A673 (cell line): ENCODE measurements around the gene SYNE1. TPM values are rescaled to one million over a fixed set of nuclear protein-coding genes. Genes with fewer than 3 reads are reported as not detected.
"Not testable (repeated sequence)": the region's sequence is repeated elsewhere in the genome, so short reads cannot be mapped to it uniquely, and the experiment has no call there.

Source experiments
- BruUV-seq: library from RNA; stranded (reverse); fragments of 400-500 nt; replicated peaks from 2 replicates; lab custom pipeline; 2021; lab: Mats Ljungman, UMichigan
- CTCF ChIA-PET: fragments of 300-600 bp; sonication (Branson Sonifier 250); formaldehyde crosslinking; loops from one replicate; lab custom pipeline; 2022; ENCODE audit warnings: antibody characterized with exemption; lab: Charles Lee
- POLR2A ChIA-PET: fragments of 300-600 bp; sonication (Branson Sonifier 250); formaldehyde crosslinking; loops from one replicate; lab custom pipeline; 2022; ENCODE audit warnings: antibody characterized with exemption; ENCODE audit not compliant: low non-redundant PET; lab: Charles Lee
- DNase-seq: peaks from one replicate; pipeline ENCODE4 v3.0.0-alpha.2; 2015; ENCODE audit warnings: low spot score
- H3K27ac ChIP-seq: fragments of 200-600 bp; sonication (generic); 2 replicates; pipeline ENCODE4 v1.5.1; 2016; ENCODE audit warnings: mixed run types, low read depth, mild to moderate bottlenecking, mixed read lengths, antibody characterized with exemption, low read length; ENCODE audit not compliant: poor library complexity, severe bottlenecking
- H3K27me3 ChIP-seq: fragments of 200-600 bp; sonication (generic); replicated peaks from 2 replicates; pipeline ENCODE4 v1.6.1; 2017; ENCODE audit warnings: mixed run types, low read depth, mild to moderate bottlenecking, mixed read lengths, antibody characterized with exemption, low read length; ENCODE audit not compliant: insufficient read depth, poor library complexity
- H3K36me3 ChIP-seq: fragments of 200-600 bp; sonication (generic); 2 replicates; pipeline ENCODE4 v1.6.1; 2016; ENCODE audit warnings: mixed run types, mild to moderate bottlenecking, mixed read lengths, antibody characterized with exemption, low read length; ENCODE audit not compliant: insufficient read depth, poor library complexity, severe bottlenecking
- H3K4me1 ChIP-seq: fragments of 200-600 bp; sonication (generic); 2 replicates; pipeline ENCODE4 v1.6.1; 2017; ENCODE audit warnings: mixed run types, mild to moderate bottlenecking, mixed read lengths, antibody characterized with exemption, low read length; ENCODE audit not compliant: insufficient read depth, poor library complexity, severe bottlenecking
- H3K4me3 ChIP-seq: fragments of 200-600 bp; sonication (generic); 2 replicates; pipeline ENCODE4 v1.5.1; 2016; ENCODE audit warnings: low read depth, mixed run types, mild to moderate bottlenecking, mixed read lengths, low read length; ENCODE audit not compliant: poor library complexity, severe bottlenecking
- H3K9me3 ChIP-seq: fragments of 200-600 bp; sonication (generic); 2 replicates; pipeline ENCODE4 v1.6.1; 2016; ENCODE audit warnings: mixed run types, low read depth, mild to moderate bottlenecking, mixed read lengths, antibody characterized with exemption, low read length; ENCODE audit not compliant: poor library complexity, severe bottlenecking
- EZH2 ChIP-seq: fragments of 200-600 bp; sonication (generic); IDR thresholded peaks from 2 replicates; pipeline ENCODE4 v1.6.1; 2017; ENCODE audit warnings: borderline replicate concordance, low read depth, mild to moderate bottlenecking, mixed read lengths, antibody characterized with exemption, low read length; ENCODE audit not compliant: poor library complexity, severe bottlenecking
- intact Hi-C: fragments of 100-400 bp; cut with micrococcal nuclease; formaldehyde crosslinking; loops from one replicate; pipeline ENCODE4 v1.10.0; 2022; ENCODE audit not compliant: unreplicated experiment
- total RNA-seq: library from RNA; stranded (reverse); gene quantifications from 2 replicates; pipeline ENCODE4 v1.2.3, GENCODE V29; 2021
- TF ChIP-seq, protein P1 (sequence below): fragments of 300-800, 200-600 bp; sonication (generic); conservative IDR thresholded peaks from 2 replicates; pipeline ENCODE4 v1.5.1; 2017; ENCODE audit warnings: low read depth, mild to moderate bottlenecking, antibody characterized with exemption, low read length, moderate library complexity, mixed read lengths

SYNE1 gene
- total RNA-seq, 1 experiment from 2014 or later, result 12.1 TPM

- BruUV-seq, result no TSS peak
- TF ChIP-seq, protein P1, sequence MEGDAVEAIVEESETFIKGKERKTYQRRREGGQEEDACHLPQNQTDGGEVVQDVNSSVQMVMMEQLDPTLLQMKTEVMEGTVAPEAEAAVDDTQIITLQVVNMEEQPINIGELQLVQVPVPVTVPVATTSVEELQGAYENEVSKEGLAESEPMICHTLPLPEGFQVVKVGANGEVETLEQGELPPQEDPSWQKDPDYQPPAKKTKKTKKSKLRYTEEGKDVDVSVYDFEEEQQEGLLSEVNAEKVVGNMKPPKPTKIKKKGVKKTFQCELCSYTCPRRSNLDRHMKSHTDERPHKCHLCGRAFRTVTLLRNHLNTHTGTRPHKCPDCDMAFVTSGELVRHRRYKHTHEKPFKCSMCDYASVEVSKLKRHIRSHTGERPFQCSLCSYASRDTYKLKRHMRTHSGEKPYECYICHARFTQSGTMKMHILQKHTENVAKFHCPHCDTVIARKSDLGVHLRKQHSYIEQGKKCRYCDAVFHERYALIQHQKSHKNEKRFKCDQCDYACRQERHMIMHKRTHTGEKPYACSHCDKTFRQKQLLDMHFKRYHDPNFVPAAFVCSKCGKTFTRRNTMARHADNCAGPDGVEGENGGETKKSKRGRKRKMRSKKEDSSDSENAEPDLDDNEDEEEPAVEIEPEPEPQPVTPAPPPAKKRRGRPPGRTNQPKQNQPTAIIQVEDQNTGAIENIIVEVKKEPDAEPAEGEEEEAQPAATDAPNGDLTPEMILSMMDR, result no peak
- no peak for TF ChIP-seq EZH2
- Histone ChIP-seq H3K4me1 (no peaks in the 10 kb centered on the region), H3K27ac (no peak overlapping the region), H3K4me3 (no peak overlapping the region), H3K9me3 (no peaks in the 10 kb centered on the region), H3K36me3 (no peaks in the 10 kb centered on the region), H3K27me3 (no peaks in the 10 kb centered on the region)
- no peak for DNase-seq
- POLR2A ChIA-PET, result no interaction called here
- intact Hi-C loops, result loop anchor here (10.0 kb wide), 1 partner anchor 566 kb away; no protein-coding TSS in a partner anchor
- CTCF ChIA-PET, result no interaction called here
These were observed 306.2 kb downstream of the SYNE1 start for GRCh38 chr6:152330961-152331360.

DNA sequence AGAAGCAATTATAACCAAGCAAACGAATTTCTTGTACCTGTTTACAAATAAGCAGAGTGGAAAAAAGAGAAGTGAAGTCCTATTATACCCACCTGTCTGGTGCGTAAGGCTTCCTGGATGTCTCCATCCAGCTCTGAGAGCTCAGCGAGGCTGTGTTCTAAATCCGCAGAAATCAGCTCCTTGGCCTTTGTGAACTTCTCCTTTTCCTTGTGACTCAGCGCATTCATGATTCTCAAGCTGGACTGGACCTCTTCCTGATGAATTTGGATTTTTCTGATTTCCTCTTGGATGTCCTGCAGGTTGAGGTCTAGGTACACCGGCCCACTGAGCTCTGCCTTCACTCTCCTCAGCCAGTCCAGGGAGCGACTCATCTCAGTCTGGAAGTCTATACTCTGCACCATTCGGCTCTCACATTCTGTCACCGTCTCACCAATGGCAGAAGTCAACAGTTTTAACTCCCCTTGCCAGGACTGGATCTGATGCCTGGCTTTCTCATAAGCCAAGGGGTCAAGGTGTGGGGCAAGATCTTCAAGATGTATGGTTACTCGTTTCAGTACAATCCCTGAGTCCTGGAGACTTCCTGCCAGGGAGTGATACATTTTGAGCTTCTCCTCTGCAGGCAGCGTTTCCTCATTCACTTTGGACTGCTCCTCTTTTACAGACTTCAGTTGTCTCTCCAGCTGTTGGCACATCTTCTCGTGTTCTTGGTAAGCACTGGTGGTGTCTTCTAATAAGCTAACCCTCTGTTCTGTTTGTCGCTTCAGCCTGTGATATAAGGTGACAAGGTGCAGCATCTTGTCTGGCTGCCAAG, 307.3 kb downstream of the SYNE1 start:
- TF ChIP-seq, protein P1, result no peak
- no peak for TF ChIP-seq EZH2
- no peak overlapping the region for H3K4me3 ChIP-seq
- no peaks in the 10 kb centered on the region for H3K27me3 ChIP-seq
- CTCF ChIA-PET, result no interaction called here
- H3K4me1 ChIP-seq, result no peaks in the 10 kb centered on the region
- intact Hi-C loops, result loop anchor here (10.0 kb wide), 1 partner anchor 565 kb away; no protein-coding TSS in a partner anchor
- no peaks in the 10 kb centered on the region for H3K9me3 ChIP-seq
- BruUV-seq, result no TSS peak
- H3K27ac ChIP-seq, result no peak overlapping the region
- no peak for DNase-seq
- POLR2A ChIA-PET, result no interaction called here
- no peaks in the 10 kb centered on the region for H3K36me3 ChIP-seq

DNA sequence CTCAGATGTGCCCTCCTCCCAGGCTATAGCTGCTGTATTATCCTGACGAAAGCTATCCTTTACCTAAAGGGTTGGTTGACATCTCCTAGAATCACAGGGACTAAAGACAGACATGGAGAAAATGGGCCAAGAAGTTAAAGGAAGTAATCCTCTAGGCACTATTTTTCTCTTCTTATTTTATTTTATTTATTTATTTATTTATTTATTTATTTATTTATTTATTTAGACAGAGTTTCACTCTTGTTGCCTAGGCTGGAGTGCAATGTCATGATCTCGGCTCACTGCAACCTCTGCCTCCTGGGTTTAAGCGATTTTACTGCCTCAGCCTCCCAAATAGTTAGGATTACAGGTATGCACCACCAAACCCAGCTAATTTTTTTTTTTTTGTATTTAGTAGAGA, 309.0 kb downstream of the SYNE1 start:
- H3K9me3 ChIP-seq, DNase-seq, H3K36me3 ChIP-seq, intact Hi-C loops, CTCF ChIA-PET, H3K4me3 ChIP-seq, POLR2A ChIA-PET, H3K27me3 ChIP-seq, H3K27ac ChIP-seq, H3K4me1 ChIP-seq, BruUV-seq: not testable (repeated sequence)
